AG04450 (cell line): ENCODE measurements around the gene C3orf22. TPM values are rescaled to one million over a fixed set of nuclear protein-coding genes. Genes with fewer than 3 reads are reported as not detected.

Experiments used
- CTCF ChIA-PET: fragments of 300-600, 350-600 bp; formaldehyde crosslinking; extraction: SDS; loops from one replicate; lab custom pipeline; 2022; ENCODE audit warnings: antibody characterized with exemption, inconsistent platforms; lab: Charles Lee
- POLR2A ChIA-PET: fragments of 350-600 bp; formaldehyde crosslinking; extraction: SDS; loops from one replicate; lab custom pipeline; 2021; ENCODE audit warnings: antibody characterized with exemption, inconsistent platforms; lab: Yijun Ruan, JAX
- DNase-seq: peaks from one replicate; pipeline ENCODE4 v3.0.0-alpha.2; 2011; ENCODE audit warnings: low read depth, low spot score
- H3K27ac ChIP-seq: one replicate; pipeline ENCODE4 v1.5.1; 2012; ENCODE audit warnings: low read depth, low read length, control low read depth
- H3K27me3 ChIP-seq: one replicate; pipeline ENCODE4 v1.6.0; 2012; ENCODE audit warnings: low read length; ENCODE audit not compliant: control insufficient read depth, insufficient read depth
- H3K4me3 ChIP-seq: 2 replicates; pipeline ENCODE4 v1.5.1; 2011; ENCODE audit warnings: mild to moderate bottlenecking, low read depth, low read length, control low read depth
- H3K9me3 ChIP-seq: 2 replicates; pipeline ENCODE4 v1.5.1; 2012; ENCODE audit warnings: low read length; ENCODE audit not compliant: control insufficient read depth, insufficient read depth
- polyA plus RNA-seq: library from polyadenylated mRNA; depleted of rRNA; stranded (reverse); fragments of >200 nt; gene quantifications from 2 replicates; pipeline ENCODE4 v1.2.3, GENCODE V29; 2011
- TF ChIP-seq, protein P1 (sequence below): IDR thresholded peaks from 2 replicates; pipeline ENCODE4 v1.5.1; 2011; ENCODE audit warnings: low read depth, low read length, control low read depth, inconsistent platforms

C3orf22 gene
- polyA plus RNA-seq, 1 experiment: not detected

DNA sequence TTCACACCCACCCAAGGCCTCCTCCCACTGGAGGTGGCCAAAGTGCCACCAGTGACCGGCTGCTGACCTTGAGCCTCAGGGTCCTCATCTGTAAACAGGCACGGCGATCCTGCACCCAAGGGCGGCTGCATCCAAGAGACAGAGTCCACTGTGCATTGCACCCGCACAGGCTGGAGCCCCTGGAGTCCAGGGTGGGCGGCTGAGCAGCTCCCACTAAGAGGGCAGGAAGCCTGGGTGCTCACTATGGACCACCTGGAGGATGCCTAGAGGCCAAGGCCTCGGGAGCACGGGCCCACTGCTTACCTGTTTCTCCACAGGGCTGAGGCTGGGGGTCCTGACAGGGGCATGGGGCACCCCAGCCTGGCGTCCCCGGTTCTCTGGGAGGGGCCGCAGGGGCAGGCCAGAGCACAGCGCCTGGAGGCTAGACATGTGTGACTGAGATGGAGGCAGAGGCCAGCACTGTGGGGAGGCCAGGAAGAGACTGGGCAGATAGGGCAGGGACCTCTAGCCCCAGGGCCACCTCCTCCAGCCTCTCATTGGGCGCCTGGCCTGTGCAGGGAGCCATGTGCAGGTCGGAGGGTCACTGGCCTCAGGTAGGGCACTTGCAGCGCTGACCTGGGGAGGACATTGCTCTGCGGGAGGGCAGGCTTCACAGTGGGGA, 41.3 kb downstream of the C3orf22 start, which contains the start of gene UROC1:
UROC1 (minus strand) TSS at position 483 of the 661 bp plus-strand sequence; CDS start at position 429, 54 bp downstream.
- Histone ChIP-seq H3K27ac (no peak within 1 kb of the TSS), H3K27me3 (peaks cover 10% of the 10 kb centered on the region), H3K4me3 (no peak within 1 kb of the TSS), H3K9me3 (no peaks in the 10 kb centered on the region)
- no peak for DNase-seq
- TF ChIP-seq, protein P1, sequence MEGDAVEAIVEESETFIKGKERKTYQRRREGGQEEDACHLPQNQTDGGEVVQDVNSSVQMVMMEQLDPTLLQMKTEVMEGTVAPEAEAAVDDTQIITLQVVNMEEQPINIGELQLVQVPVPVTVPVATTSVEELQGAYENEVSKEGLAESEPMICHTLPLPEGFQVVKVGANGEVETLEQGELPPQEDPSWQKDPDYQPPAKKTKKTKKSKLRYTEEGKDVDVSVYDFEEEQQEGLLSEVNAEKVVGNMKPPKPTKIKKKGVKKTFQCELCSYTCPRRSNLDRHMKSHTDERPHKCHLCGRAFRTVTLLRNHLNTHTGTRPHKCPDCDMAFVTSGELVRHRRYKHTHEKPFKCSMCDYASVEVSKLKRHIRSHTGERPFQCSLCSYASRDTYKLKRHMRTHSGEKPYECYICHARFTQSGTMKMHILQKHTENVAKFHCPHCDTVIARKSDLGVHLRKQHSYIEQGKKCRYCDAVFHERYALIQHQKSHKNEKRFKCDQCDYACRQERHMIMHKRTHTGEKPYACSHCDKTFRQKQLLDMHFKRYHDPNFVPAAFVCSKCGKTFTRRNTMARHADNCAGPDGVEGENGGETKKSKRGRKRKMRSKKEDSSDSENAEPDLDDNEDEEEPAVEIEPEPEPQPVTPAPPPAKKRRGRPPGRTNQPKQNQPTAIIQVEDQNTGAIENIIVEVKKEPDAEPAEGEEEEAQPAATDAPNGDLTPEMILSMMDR: no peak
- POLR2A ChIA-PET: no interaction called here
- CTCF ChIA-PET: no interaction called here

DNA sequence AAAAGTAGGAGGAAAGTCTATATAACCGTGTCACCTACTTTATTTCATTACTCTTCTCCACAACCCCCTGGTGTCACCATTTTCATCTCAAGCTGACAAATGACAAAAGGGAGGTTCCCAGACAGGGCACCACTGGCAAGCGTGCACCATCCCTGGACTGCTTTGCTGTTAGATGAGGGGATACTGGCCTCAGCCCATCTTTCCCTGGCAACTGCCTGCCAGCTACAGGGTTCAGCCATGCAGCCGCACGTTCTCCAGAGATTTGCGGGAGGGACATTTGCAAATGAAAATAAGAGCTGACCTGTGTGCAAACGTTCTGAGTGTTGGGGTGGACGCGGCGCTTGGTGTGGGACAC, 41.8 kb downstream of the C3orf22 start:
- TF ChIP-seq, protein P1: no peak
- H3K27me3 ChIP-seq: peaks cover 10% of the 10 kb centered on the region
- no peak for DNase-seq
- CTCF ChIA-PET: no interaction called here
- POLR2A ChIA-PET: no interaction called here
- no peak overlapping the region for H3K4me3 ChIP-seq
- no peak overlapping the region for H3K27ac ChIP-seq
- no peaks in the 10 kb centered on the region for H3K9me3 ChIP-seq

DNA sequence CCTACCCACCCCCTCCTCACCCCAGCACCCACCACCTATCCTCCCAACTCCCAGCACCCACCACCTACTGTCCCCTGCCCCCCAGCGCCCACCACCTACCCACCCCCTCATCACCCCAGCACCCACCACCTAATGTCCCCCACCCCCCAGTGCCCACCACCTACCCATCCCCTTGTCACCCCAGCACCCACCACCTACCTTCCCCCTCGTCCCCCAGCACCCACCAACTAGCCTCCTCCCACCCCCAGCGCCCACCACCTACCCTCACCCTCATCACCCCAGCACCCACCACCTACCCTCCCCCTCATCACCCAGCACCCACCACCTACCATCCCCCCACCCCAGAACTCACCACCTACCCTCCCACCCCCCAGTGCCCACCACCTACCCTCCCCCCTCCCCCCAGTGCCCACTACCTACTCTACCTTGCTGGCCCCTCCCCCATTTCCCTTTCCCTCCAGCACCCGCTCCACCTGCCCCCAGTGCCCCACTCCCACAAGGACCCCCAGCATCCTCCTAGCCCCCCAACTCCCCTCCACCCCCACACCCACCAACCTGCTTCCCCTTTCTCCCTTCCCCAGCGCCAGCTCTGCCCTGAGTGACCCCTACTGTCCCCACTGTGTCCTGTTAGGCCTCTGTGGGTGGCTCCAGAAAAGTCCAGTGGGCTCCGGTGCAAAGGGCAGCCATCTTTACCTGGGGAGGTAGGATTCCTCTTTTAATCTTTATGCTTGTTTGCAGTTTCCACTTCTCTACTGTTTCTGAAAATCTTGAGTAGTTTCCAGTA, 42.4 kb downstream of the C3orf22 start:
- no peak overlapping the region for H3K4me3 ChIP-seq
- TF ChIP-seq, protein P1: no peak
- CTCF ChIA-PET: no interaction called here
- POLR2A ChIA-PET: no interaction called here
- H3K27me3 ChIP-seq: peaks cover 10% of the 10 kb centered on the region
- no peaks in the 10 kb centered on the region for H3K9me3 ChIP-seq
- H3K27ac ChIP-seq: no peak overlapping the region
- no peak for DNase-seq

DNA sequence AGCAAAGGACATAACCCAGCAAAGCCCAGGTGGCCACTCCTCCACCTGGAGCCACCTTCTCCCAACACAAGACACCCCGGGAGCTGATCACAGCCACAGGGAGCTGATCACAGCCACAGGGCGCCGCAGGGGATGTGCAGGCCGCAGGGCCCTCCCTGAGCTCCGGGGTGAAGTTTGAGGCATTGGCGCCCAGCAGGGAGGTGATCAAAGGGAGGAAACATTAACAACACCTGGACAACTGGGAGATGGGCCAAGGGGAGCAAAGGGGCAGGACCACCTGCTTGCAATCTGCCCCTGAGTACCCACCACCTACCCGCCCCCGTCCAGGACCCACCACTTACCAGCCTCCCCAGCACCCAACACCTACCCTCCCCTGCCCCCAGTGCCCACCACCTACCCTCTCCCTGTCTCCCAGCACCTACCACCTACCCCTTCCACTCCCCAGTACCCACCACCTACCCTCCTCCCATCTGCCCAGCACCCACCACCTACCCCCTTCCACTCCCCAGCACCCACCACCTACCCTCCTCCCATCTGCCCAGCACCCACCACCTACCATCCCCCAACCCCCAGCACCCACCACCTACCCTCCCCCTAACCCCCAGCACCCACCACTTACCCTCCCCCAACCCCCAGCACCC, 43.5 kb downstream of the C3orf22 start:
- TF ChIP-seq, protein P1: no peak
- Histone ChIP-seq H3K4me3 (no peak overlapping the region), H3K9me3 (no peaks in the 10 kb centered on the region), H3K27ac (no peak overlapping the region), H3K27me3 (peaks cover 7% of the 10 kb centered on the region)
- no peak for DNase-seq
- ChIA-PET POLR2A (no interaction called here), CTCF (no interaction called here)

DNA sequence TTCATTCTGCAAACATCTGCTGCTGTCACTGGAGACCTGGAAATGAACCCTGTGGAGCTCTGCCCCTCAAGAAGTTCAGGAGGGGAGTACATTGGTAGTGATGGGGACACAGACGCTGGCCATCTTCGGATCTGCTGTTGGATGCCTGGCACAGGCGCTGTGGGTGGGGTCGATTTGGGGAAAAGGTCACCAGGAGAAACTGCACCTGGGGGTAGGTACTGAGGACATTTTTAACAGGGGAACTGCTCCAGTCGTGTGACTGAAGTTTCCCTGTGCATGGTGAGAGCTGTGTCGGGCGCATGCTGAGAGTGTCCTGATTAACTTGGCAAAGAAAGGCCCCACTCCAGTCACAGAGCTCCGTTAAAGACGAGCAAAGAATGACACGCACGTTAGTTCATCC, 44.6 kb downstream of the C3orf22 start:
- Histone ChIP-seq H3K27ac (no peak overlapping the region), H3K9me3 (no peaks in the 10 kb centered on the region), H3K27me3 (peaks cover 7% of the 10 kb centered on the region), H3K4me3 (no peak overlapping the region)
- ChIA-PET CTCF (interaction anchor here (6.8 kb wide), 1 partner anchor 8 kb away, joined by 37 read pairs; the partner anchor contains the start of gene CHST13), POLR2A (no interaction called here)
- TF ChIP-seq, protein P1: no peak
- DNase-seq: no peak
